Body of pancreas (tissue), 4 donors: ENCODE data around the gene NTRK2. TPM values are rescaled to one million over a fixed set of nuclear protein-coding genes. Genes with fewer than 3 reads are reported as not detected.

Experiments
- ATAC-seq: fragments of 150-250 bp; one replicate; pipeline ENCODE4 v1.9.1; 2016
- DNase-seq, 4 donors: peaks; one replicate each; pipeline ENCODE4 v3.0.0-alpha.2; 2019
- H3K27ac ChIP-seq, 4 donors: fragments of 200-600 bp; sonication (generic); 1 replicate in 3 of 4; 2 replicates in 1 of 4; pipeline versions ENCODE4 v1.5.1 to v1.6.1; 2016 to 2019; ENCODE audit warnings: mild to moderate bottlenecking in 1 of 4, mixed read lengths in 1 of 4, moderate library complexity in 1 of 4
- H3K27me3 ChIP-seq, 2 donors: fragments of 200-600 bp; sonication (generic); one replicate each; pipeline ENCODE4 v1.6.0; 2016; ENCODE audit warnings: mild to moderate bottlenecking in 1 of 2
- H3K36me3 ChIP-seq, 2 donors: fragments of 200-600 bp; sonication (generic); replicated peaks in 1 of 2; 2 replicates each; pipeline ENCODE4 v1.5.1; 2016; ENCODE audit warnings: low read depth in 2 of 2; ENCODE audit not compliant: insufficient read depth in 1 of 2
- H3K4me1 ChIP-seq: fragments of 200-600 bp; sonication (generic); one replicate; pipeline ENCODE4 v1.6.0; 2016
- H3K4me3 ChIP-seq, 2 donors: fragments of 200-600 bp; sonication (generic); 1 replicate in 1 of 2; 2 replicates in 1 of 2; pipeline ENCODE4 v1.5.1; 2016 to 2019
- H3K9me3 ChIP-seq, 3 donors: fragments of 200-600 bp; sonication (generic); 1 replicate in 2 of 3; 2 replicates in 1 of 3; pipeline ENCODE4 v1.5.1; 2016
- CTCF ChIP-seq, 7 experiments: fragments of 450-650 bp in 4 of 7; fragments of 200-600 bp in 3 of 7; sonication (generic) in 3 of 7; IDR thresholded peaks; one replicate each; pipeline ENCODE4 v1.5.1; 2016 to 2019; ENCODE audit warnings: antibody characterized with exemption in 7 of 7
- POLR2A ChIP-seq, 3 donors: fragments of 450-650 bp; IDR thresholded peaks; one replicate each; pipeline ENCODE4 v1.6.1; 2016; ENCODE audit warnings: antibody characterized with exemption in 3 of 3, mild to moderate bottlenecking in 2 of 3
- WGBS, 2 donors: methylation state at CpG; one replicate each; pipeline ENCODE4 v1.1.5; 2017; 5-methylcytosine and 5-hydroxymethylcytosine counted together
- intact Hi-C: fragments of 100-400 bp; cut with DNase I; formaldehyde crosslinking; loops from one replicate; pipeline ENCODE4 v1.15.1; 2023
- total RNA-seq, 2 donors: library from RNA; depleted of rRNA; stranded (reverse); fragments of >200 nt; gene quantifications; one replicate each; pipeline ENCODE4 v1.1.0, GENCODE V29; 2016

The NTRK2 gene
- total RNA-seq, 2 donors from 2014 or later = 20.5 to 37.9 TPM

GRCh38 chr9:84953252-84953773, 283.8 kb downstream of the NTRK2 start:
- no peaks in the 10 kb centered on the region for H3K36me3 ChIP-seq
- no peak overlapping the region for H3K27ac ChIP-seq
- H3K27me3 ChIP-seq = no peaks in the 10 kb centered on the region
- ATAC-seq (no peak), DNase-seq (no peak)
- 94 to 95% methylated on average over 3 of the region's 3 CpGs for WGBS, 2 donors
- no peaks in the 10 kb centered on the region for H3K4me1 ChIP-seq
- no peak overlapping the region for H3K4me3 ChIP-seq
- TF ChIP-seq CTCF (IDR thresholded peaks at IDR 0.05) (no peak), POLR2A (IDR thresholded peaks at IDR 0.05) (no peak)
- H3K9me3 ChIP-seq = no peaks in the 10 kb centered on the region
- intact Hi-C loops = no loop called here

GRCh38 chr9:84953797-84954705, 284.5 kb downstream of the NTRK2 start:
- 24 to 27% methylated on average over 21 of the region's 21 CpGs for WGBS, 2 donors
- no peak overlapping the region for H3K27ac ChIP-seq
- ATAC-seq (peak; percentile 93), DNase-seq (peak; percentile 74 to 81 (median 80))
- no peaks in the 10 kb centered on the region for H3K36me3 ChIP-seq
- no peak overlapping the region for H3K4me3 ChIP-seq
- TF ChIP-seq CTCF (IDR thresholded peaks at IDR 0.05) (peak; percentile 78 to 96 (median 89)), POLR2A (IDR thresholded peaks at IDR 0.05) (no peak)
- H3K27me3 ChIP-seq = no peaks in the 10 kb centered on the region
- intact Hi-C loops = no loop called here
- no peaks in the 10 kb centered on the region for H3K4me1 ChIP-seq
- H3K9me3 ChIP-seq = no peaks in the 10 kb centered on the region

GRCh38 chr9:84955155-84955554, 285.6 kb downstream of the NTRK2 start:
- intact Hi-C loops = no loop called here
- DNase-seq (no peak), ATAC-seq (no peak)
- TF ChIP-seq POLR2A (IDR thresholded peaks at IDR 0.05) (no peak), CTCF (IDR thresholded peaks at IDR 0.05) (no peak)
- H3K27me3 ChIP-seq = no peaks in the 10 kb centered on the region
- no peaks in the 10 kb centered on the region for H3K9me3 ChIP-seq
- no peak overlapping the region for H3K27ac ChIP-seq
- 90 to 91% methylated on average over 15 to 18 of the region's 18 CpGs for WGBS, 2 donors
- no peak overlapping the region for H3K4me3 ChIP-seq
- no peaks in the 10 kb centered on the region for H3K36me3 ChIP-seq
- no peaks in the 10 kb centered on the region for H3K4me1 ChIP-seq

GRCh38 chr9:84955971-84956370, 286.4 kb downstream of the NTRK2 start:
- no peak for TF ChIP-seq POLR2A (IDR thresholded peaks at IDR 0.05)
- no peak for TF ChIP-seq CTCF (IDR thresholded peaks at IDR 0.05)
- no peak overlapping the region for H3K27ac ChIP-seq
- H3K36me3 ChIP-seq = no peaks in the 10 kb centered on the region
- H3K9me3 ChIP-seq = no peaks in the 10 kb centered on the region
- intact Hi-C loops = no loop called here
- ATAC-seq = no peak
- no peak for DNase-seq
- 80 to 89% methylated on average over 4 of the region's 4 CpGs for WGBS, 2 donors
- H3K27me3 ChIP-seq = no peaks in the 10 kb centered on the region
- H3K4me1 ChIP-seq = no peaks in the 10 kb centered on the region
- H3K4me3 ChIP-seq = no peak overlapping the region
